Neuronal stem cell (in vitro differentiated cells): Measurements from ENCODE around the gene GDPD3.

Experiments
- DNase-seq: peaks from one replicate; pipeline ENCODE4 v3.0.0-alpha.2; 2013; ENCODE audit warnings: low spot score
- H2AFZ ChIP-seq: one replicate; pipeline ENCODE4 v1.6.1; 2013; ENCODE audit warnings: mild to moderate bottlenecking, low read length, inconsistent platforms
- H2AK5ac ChIP-seq: 2 replicates; pipeline ENCODE4 v1.6.1; 2013; ENCODE audit warnings: low read depth, mild to moderate bottlenecking, inconsistent platforms, low read length, moderate library complexity, mixed read lengths
- H2BK120ac ChIP-seq: 2 replicates; pipeline ENCODE4 v1.6.1; 2013; ENCODE audit warnings: low read depth, mild to moderate bottlenecking, inconsistent platforms, low read length, moderate library complexity, mixed read lengths
- H2BK12ac ChIP-seq: one replicate; pipeline ENCODE4 v1.6.1; 2013; ENCODE audit warnings: low read length, inconsistent platforms
- H2BK15ac ChIP-seq: 2 replicates; pipeline ENCODE4 v1.6.1; 2013; ENCODE audit warnings: mild to moderate bottlenecking, low read length, inconsistent platforms, mixed read lengths
- H2BK5ac ChIP-seq: one replicate; pipeline ENCODE4 v1.6.1; 2013; ENCODE audit warnings: inconsistent platforms, mild to moderate bottlenecking, low read length, moderate library complexity
- H3K14ac ChIP-seq: one replicate; pipeline ENCODE4 v1.6.1; 2013; ENCODE audit warnings: low read length, inconsistent platforms
- H3K18ac ChIP-seq: 2 replicates; pipeline ENCODE4 v1.6.1; 2013; ENCODE audit warnings: low read length, inconsistent platforms
- H3K23ac ChIP-seq: 2 replicates; pipeline ENCODE4 v1.6.1; 2013; ENCODE audit warnings: low read depth, mild to moderate bottlenecking, mixed read lengths, low read length, inconsistent platforms; ENCODE audit not compliant: poor library complexity
- H3K27ac ChIP-seq: replicated peaks from 3 replicates; pipeline ENCODE4 v1.5.1; 2013; ENCODE audit warnings: low read length, inconsistent platforms
- H3K27me3 ChIP-seq, 3 experiments: 2 replicates each; pipeline ENCODE4 v1.6.1; 2013; ENCODE audit warnings: low read length in 3 of 3, mild to moderate bottlenecking in 2 of 3, inconsistent platforms in 1 of 3, low read depth in 1 of 3, mixed read lengths in 1 of 3, moderate library complexity in 1 of 3; ENCODE audit not compliant: control insufficient read depth in 3 of 3, insufficient read depth in 3 of 3
- H3K36me3 ChIP-seq, 2 donors: replicated peaks in 1 of 2; 2 replicates each; pipeline ENCODE4 v1.6.1; 2013; ENCODE audit warnings: low read length in 2 of 2; ENCODE audit not compliant: control insufficient read depth in 2 of 2, insufficient read depth in 2 of 2
- H3K4ac ChIP-seq: 2 replicates; pipeline ENCODE4 v1.6.1; 2013; ENCODE audit warnings: inconsistent platforms, mild to moderate bottlenecking, low read length, moderate library complexity
- H3K4me1 ChIP-seq, 2 donors: 1 replicate in 1 of 2; 2 replicates in 1 of 2; pipeline ENCODE4 v1.6.1; 2013; ENCODE audit warnings: low read length in 2 of 2, low read depth in 1 of 2; ENCODE audit not compliant: control insufficient read depth in 2 of 2, insufficient read depth in 1 of 2
- H3K4me2 ChIP-seq: one replicate; pipeline ENCODE4 v1.6.1; 2013; ENCODE audit warnings: mild to moderate bottlenecking, low read length, inconsistent platforms; ENCODE audit not compliant: insufficient read depth, poor library complexity, severe bottlenecking
- H3K4me3 ChIP-seq, 2 donors: 2 replicates each; pipeline ENCODE4 v1.5.1; 2013; ENCODE audit warnings: low read length in 2 of 2, mild to moderate bottlenecking in 2 of 2, inconsistent platforms in 1 of 2, moderate library complexity in 1 of 2
- H3K79me1 ChIP-seq: one replicate; pipeline ENCODE4 v1.6.1; 2013; ENCODE audit warnings: low read depth, mild to moderate bottlenecking, inconsistent platforms, low read length, moderate library complexity
- H3K9ac ChIP-seq: one replicate; pipeline ENCODE4 v1.6.1; 2013; ENCODE audit warnings: mild to moderate bottlenecking, low read depth, low read length, inconsistent platforms; ENCODE audit not compliant: poor library complexity
- H3K9me3 ChIP-seq, 2 donors: replicated peaks in 1 of 2; 2 replicates each; pipeline versions ENCODE3 to v1.6.1; 2013; ENCODE audit warnings: low read length in 2 of 2, mild to moderate bottlenecking in 2 of 2, inconsistent platforms in 1 of 2, low read depth in 1 of 2, mixed read lengths in 1 of 2, moderate library complexity in 1 of 2; ENCODE audit not compliant: control insufficient read depth in 2 of 2, insufficient read depth in 1 of 2
- H4K8ac ChIP-seq: one replicate; pipeline ENCODE4 v1.6.1; 2013; ENCODE audit warnings: low read depth, mild to moderate bottlenecking, inconsistent platforms, low read length, moderate library complexity
- H4K91ac ChIP-seq: one replicate; pipeline ENCODE4 v1.6.1; 2013; ENCODE audit warnings: low read length, low read depth, mild to moderate bottlenecking, inconsistent platforms; ENCODE audit not compliant: poor library complexity
- WGBS, 2 donors: extraction: QIAGEN DNeasy Blood & Tissue Kit; methylation state at CpG; one replicate each; pipeline ENCODE4 v1.1.7; 2013; ENCODE audit warnings: missing lambda C conversion rate in 2 of 2, mixed read lengths in 1 of 2; ENCODE audit not compliant: insufficient read length in 2 of 2, insufficient replicate concordance in 1 of 2; ENCODE audit errors: extremely low coverage in 2 of 2; 5-methylcytosine and 5-hydroxymethylcytosine counted together

The GDPD3 gene

DNA sequence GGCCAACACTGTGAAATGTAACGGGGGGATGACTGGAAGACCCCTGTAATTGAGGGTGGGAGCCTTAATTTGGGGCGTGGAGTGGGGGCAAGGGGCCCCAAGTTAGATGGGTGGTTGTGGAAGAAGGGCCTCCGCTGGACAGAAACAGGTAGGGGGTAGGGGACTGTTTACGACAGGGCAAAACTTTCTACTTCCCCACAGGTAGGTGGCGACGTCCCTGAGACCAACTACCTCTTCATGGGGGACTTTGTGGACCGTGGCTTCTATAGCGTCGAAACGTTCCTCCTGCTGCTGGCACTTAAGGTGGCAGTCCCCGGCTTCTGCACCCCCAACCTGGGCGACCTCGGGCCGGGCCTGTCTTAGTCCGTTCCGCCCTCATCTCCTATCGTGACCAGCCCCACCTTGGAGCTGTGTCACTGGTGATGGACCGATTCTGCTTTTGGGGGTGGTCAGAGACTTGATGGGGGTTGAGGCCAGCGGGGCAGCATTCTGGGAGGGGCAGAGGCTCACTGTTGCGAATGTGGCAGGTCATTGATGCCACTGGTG is 30.7 kb downstream of the GDPD3 start:
- no peak overlapping the region for H2AK5ac ChIP-seq
- H3K9ac ChIP-seq = no peak overlapping the region
- no peak overlapping the region for H2AFZ ChIP-seq
- H2BK12ac ChIP-seq = no peak overlapping the region
- H3K4me3 ChIP-seq = no peak overlapping the region
- H3K4me1 ChIP-seq = no peaks in the 10 kb centered on the region
- H3K4ac ChIP-seq = no peak overlapping the region
- H3K27me3 ChIP-seq = no peaks in the 10 kb centered on the region
- no peak overlapping the region for H4K8ac ChIP-seq
- no peak overlapping the region for H2BK120ac ChIP-seq
- DNase-seq = no peak
- WGBS, 2 donors = no CpG with 5 or more reads among the region's 20 CpGs
- no peak overlapping the region for H3K14ac ChIP-seq
- peaks cover 13% of the 10 kb centered on the region for H3K79me1 ChIP-seq
- H4K91ac ChIP-seq = no peak overlapping the region
- H2BK5ac ChIP-seq = no peak overlapping the region
- H3K36me3 ChIP-seq = peaks cover 60 to 75% of the 10 kb centered on the region in 2 donors
- no peak overlapping the region for H3K4me2 ChIP-seq
- H3K23ac ChIP-seq = peak overlapping the region; percentile 3
- H3K27ac ChIP-seq = no peak overlapping the region
- peaks cover 0 to 3% of the 10 kb centered on the region in 2 donors for H3K9me3 ChIP-seq
- no peak overlapping the region for H3K18ac ChIP-seq
- H2BK15ac ChIP-seq = no peak overlapping the region

- Histone ChIP-seq H3K27ac (no peak overlapping the region), H2BK15ac (no peak overlapping the region), H3K36me3 (peaks cover 52 to 73% of the 10 kb centered on the region in 2 donors)
Measured at GRCh38 chr16:30079480-30079879, 33.9 kb downstream of the GDPD3 start.

DNA sequence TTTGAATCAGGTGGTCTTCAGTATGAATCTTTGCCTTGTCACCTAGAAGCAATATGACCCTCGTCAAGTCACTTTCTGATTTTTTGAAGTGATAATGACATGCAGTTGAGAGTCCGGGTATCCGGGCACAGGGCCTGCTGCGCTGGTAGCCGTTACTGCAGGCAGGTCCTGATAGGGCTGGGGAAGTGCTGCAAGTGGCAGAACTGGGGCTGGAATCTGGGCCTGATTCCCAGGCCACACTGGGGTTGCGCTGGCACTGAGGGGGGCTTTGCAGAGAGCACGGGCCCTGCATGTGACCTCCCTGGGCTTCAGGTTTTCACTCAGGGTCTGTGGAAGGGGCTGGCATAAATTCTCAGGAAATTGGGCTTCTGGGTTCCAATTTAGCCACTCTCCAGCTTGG is 34.6 kb downstream of the GDPD3 start:
- no peak overlapping the region for H3K23ac ChIP-seq
- no peak overlapping the region for H2BK12ac ChIP-seq
- H3K79me1 ChIP-seq = peaks cover 19% of the 10 kb centered on the region
- no CpG with 5 or more reads among the region's 7 CpGs for WGBS, 2 donors
- no peak overlapping the region for H3K4ac ChIP-seq
- H3K4me2 ChIP-seq = no peak overlapping the region
- no peak overlapping the region for H2BK120ac ChIP-seq
- no peak overlapping the region for H2BK5ac ChIP-seq
- H3K9me3 ChIP-seq = no peaks in the 10 kb centered on the region
- peaks cover 0 to 2% (median 0%) of the 10 kb centered on the region in 3 experiments for H3K27me3 ChIP-seq
- no peak overlapping the region for H3K27ac ChIP-seq
- H3K18ac ChIP-seq = no peak overlapping the region
- H3K36me3 ChIP-seq = peaks cover 45 to 65% of the 10 kb centered on the region in 2 donors
- H3K4me3 ChIP-seq = no peak overlapping the region
- H3K4me1 ChIP-seq = peaks cover 4 to 6% of the 10 kb centered on the region in 2 donors
- H2AFZ ChIP-seq = no peak overlapping the region
- H2BK15ac ChIP-seq = no peak overlapping the region
- no peak overlapping the region for H3K14ac ChIP-seq
- H3K9ac ChIP-seq = no peak overlapping the region
- DNase-seq = no peak
- H4K91ac ChIP-seq = no peak overlapping the region
- no peak overlapping the region for H4K8ac ChIP-seq
- no peak overlapping the region for H2AK5ac ChIP-seq

More at GRCh38 chr16:30079480-30079879, 33.9 kb downstream of the GDPD3 start:
- peaks cover 0 to 2% (median 0%) of the 10 kb centered on the region in 3 experiments for H3K27me3 ChIP-seq
- no peak overlapping the region for H4K91ac ChIP-seq
- H3K23ac ChIP-seq = no peak overlapping the region
- H3K79me1 ChIP-seq = peaks cover 19% of the 10 kb centered on the region
- H3K4me2 ChIP-seq = no peak overlapping the region
- no peak overlapping the region for H3K4ac ChIP-seq
- H2BK12ac ChIP-seq = no peak overlapping the region
- H2AK5ac ChIP-seq = no peak overlapping the region
- no peak overlapping the region for H3K9ac ChIP-seq
- no peak overlapping the region for H2BK5ac ChIP-seq
- no peak overlapping the region for H3K18ac ChIP-seq
- H3K4me1 ChIP-seq = peaks cover 4 to 6% of the 10 kb centered on the region in 2 donors
- no peak overlapping the region for H2AFZ ChIP-seq
- H4K8ac ChIP-seq = no peak overlapping the region
- H3K4me3 ChIP-seq = no peak overlapping the region
- H2BK120ac ChIP-seq = no peak overlapping the region
- no peak for DNase-seq
- H3K9me3 ChIP-seq = no peaks in the 10 kb centered on the region
- no peak overlapping the region for H3K14ac ChIP-seq
- no CpG with 5 or more reads among the region's 7 CpGs for WGBS, 2 donors

- Histone ChIP-seq H3K14ac (no peak overlapping the region), H3K27me3 (peaks cover 0 to 2% (median 0%) of the 10 kb centered on the region in 3 experiments), H4K8ac (no peak overlapping the region), H2BK5ac (no peak overlapping the region), H2BK120ac (no peak overlapping the region), H3K4me2 (no peak overlapping the region), H3K4me3 (peak overlapping the region in 1 of 2 donors; percentile 13), H3K27ac (no peak overlapping the region), H2BK12ac (no peak overlapping the region), H3K9me3 (no peaks in the 10 kb centered on the region), H3K4ac (no peak overlapping the region), H2AK5ac (no peak overlapping the region), H4K91ac (no peak overlapping the region), H2AFZ (no peak overlapping the region), H3K4me1 (peaks cover 4 to 6% of the 10 kb centered on the region in 2 donors), H3K18ac (no peak overlapping the region), H3K36me3 (peaks cover 34 to 58% of the 10 kb centered on the region in 2 donors), H3K79me1 (peaks cover 19% of the 10 kb centered on the region), H3K9ac (no peak overlapping the region), H3K23ac (no peak overlapping the region), H2BK15ac (no peak overlapping the region)
- DNase-seq = no peak
- WGBS, 2 donors = no CpG with 5 or more reads among the region's 6 CpGs
Measured at GRCh38 chr16:30077656-30078055, 35.7 kb downstream of the GDPD3 start.
